H1 (cell line): ENCODE results near the gene SLC15A4. TPM values are rescaled to one million over a fixed set of nuclear protein-coding genes. Genes with fewer than 3 reads are reported as not detected.

ENCODE experiments used
- ATF2 ChIP-seq: IDR thresholded peaks from 2 replicates; pipeline ENCODE4 v1.6.1; 2012; ENCODE audit warnings: low read length, inconsistent platforms
- BACH1 ChIP-seq: IDR thresholded peaks from 2 replicates; pipeline ENCODE4 v1.6.1; 2012; ENCODE audit warnings: low read length, improper control_type of control experiment
- BCL11A ChIP-seq, 2 experiments: IDR thresholded peaks; one replicate each; pipeline ENCODE4 v1.6.1; 2011; ENCODE audit warnings: low read depth in 2 of 2, low read length in 2 of 2, mild to moderate bottlenecking in 2 of 2
- FOSL1 ChIP-seq: IDR thresholded peaks from 2 replicates; pipeline ENCODE4 v1.6.1; 2011; ENCODE audit warnings: mild to moderate bottlenecking, low read depth, low read length, moderate library complexity; ENCODE audit not compliant: insufficient read depth
- KDM5A ChIP-seq: fragments of 200-600 bp; IDR thresholded peaks from 2 replicates; pipeline ENCODE4 v1.7.1; 2012; ENCODE audit warnings: mild to moderate bottlenecking, low read length, inconsistent platforms, mixed read lengths
- SIX5 ChIP-seq: IDR thresholded peaks from 2 replicates; pipeline ENCODE4 v1.6.1; 2011; ENCODE audit warnings: mild to moderate bottlenecking, low read depth, low read length
- SP2 ChIP-seq: IDR thresholded peaks from 2 replicates; pipeline ENCODE4 v1.6.1; 2012; ENCODE audit warnings: mild to moderate bottlenecking, low read length, inconsistent platforms
- polyA plus RNA-seq, 7 experiments: library from polyadenylated mRNA; depleted of rRNA in 3 of 7; stranded (reverse) in 5 of 7; unstranded in 2 of 7; fragments of >200 nt in 5 of 7; fragments of 200-250 nt in 2 of 7; gene quantifications; 1 replicate in 5 of 7; 2 replicates in 1 of 7; 4 replicates in 1 of 7; pipeline versions ENCODE4 v1.2.1 to v1.2.3, GENCODE V29; 2011 to 2013; ENCODE audit warnings: missing spikeins in 2 of 7, mixed read lengths in 2 of 7
- total RNA-seq: library from RNA; stranded (reverse); fragmentation: NEBNext Ultra II Directional; extraction: Animal tissue kit (Norgen Biotek cat#: 25700); gene quantifications from 2 replicates; pipeline ENCODE4 v1.2.1, GENCODE V29; 2021

The SLC15A4 gene
- total and polyA plus RNA-seq, 2 of the 8 experiments (the other 6 are each of a cell fraction or from before 2014, with no cell fraction given), result 22.7 to 26.6 TPM

- TF ChIP-seq SIX5, result no peak
- no peak for TF ChIP-seq SP2
- no peak for TF ChIP-seq ATF2
- TF ChIP-seq KDM5A, result no peak
- no peak for TF ChIP-seq BCL11A (IDR thresholded peaks at IDR 0.05; ENCODE audit: low read depth in 2 of 2, low read length in 2 of 2)
- TF ChIP-seq BACH1, result no peak
- TF ChIP-seq FOSL1, result no peak
- TF ChIP-seq, all 59 proteins: peak for 0
Measured at GRCh38 chr12:128833418-128833817, 9.7 kb upstream of the SLC15A4 start (continued).
